NCI-H128 (cell line): ENCODE results near the gene TTLL1.
A peak's percentile ranks its signal among the peaks of the same experiment; 100 is the strongest.
"Not testable (repeated sequence)": the region's sequence is repeated elsewhere in the genome, so short reads cannot be mapped to it uniquely, and the experiment has no call there.

ENCODE experiments used
- DNase-seq: peaks from one replicate; lab custom pipeline; 2025; ENCODE audit not compliant: unreplicated experiment; lab: John Stamatoyannopoulos, UW

TTLL1 gene

DNA sequence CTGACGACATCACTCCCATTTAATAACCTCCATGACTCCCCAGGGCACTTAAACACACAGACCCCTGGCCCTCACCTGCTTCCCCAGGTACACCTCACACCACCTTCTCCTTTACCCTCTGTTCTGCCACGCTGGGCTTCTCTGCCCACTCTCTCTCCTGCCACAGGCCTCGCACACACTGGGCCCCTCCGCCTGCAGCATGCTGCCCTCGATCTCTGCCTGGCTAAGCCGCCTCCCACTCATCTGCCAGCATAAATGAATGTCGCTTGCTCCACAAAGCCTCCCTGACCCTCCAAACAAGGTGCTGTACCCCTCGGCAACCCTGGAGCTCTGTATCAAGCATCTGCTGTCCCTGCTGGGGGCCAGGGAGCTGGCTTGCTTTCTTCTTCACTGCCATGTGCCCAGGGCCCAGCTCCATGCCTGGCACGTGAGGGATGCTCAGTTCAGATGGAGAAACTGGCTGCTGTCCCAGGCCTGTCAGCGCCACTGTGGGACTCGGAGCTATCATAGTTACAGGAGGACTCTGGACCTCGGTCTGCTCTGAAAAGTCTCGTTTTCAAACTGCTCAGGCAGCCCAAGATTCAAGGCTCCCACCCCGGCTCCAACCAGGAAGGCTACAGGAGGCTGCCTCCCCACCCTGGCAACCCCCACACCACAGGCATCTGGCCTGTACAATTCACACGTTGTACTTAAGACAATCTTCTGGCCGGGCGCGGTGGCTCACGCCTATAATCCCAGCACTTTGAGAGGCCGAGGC, 11.9 kb downstream of the TTLL1 start:
- no peak for DNase-seq

- DNase-seq, result no peak
These were observed 22.3 kb downstream of the TTLL1 start for GRCh38 chr22:43066844-43067385.

- DNase-seq, result no peak
These were observed 23.1 kb downstream of the TTLL1 start for GRCh38 chr22:43066134-43066533.

DNA sequence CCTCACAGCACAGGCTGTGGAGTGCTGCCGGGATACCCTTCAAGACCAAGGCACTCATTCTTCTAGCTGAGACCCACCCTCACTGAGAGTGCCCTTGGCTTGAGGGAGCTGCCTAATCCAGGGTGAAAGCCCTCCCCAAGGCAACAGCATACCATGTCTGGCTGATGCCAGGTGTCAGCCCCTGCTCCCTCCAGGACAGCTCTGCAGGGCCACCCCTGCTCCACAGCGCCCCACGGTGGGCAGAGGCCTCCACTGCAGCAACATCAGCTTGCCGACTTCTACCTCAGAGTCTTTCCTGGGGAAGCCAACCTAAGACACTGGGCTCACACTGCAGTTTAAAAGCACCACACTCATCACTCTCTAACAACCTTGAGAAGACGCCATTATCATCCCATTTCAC, 29.0 kb downstream of the TTLL1 start:
- no peak for DNase-seq

DNA sequence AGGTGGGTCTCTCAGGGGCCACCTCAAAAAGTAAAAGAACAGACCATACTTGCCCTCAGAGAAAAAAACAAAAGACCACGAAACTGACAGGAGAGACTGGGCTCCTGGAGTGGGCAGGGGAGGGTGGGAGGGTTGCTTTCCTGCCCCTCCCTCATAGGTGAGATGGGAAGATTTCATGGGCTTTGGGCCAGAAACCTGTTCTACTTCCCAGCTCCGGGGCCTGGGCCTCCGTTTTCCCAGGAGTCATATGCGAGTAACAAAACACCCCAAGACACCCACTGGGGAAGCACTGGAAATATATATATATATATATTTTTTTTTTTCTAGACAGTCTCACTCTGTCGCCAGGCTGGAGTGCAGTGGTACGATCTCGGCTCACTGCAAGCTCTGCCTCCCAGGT, 31.6 kb downstream of the TTLL1 start:
- no peak for DNase-seq

- DNase-seq, result no peak
These were observed 36.0 kb downstream of the TTLL1 start for GRCh38 chr22:43053176-43053575.

- no peak for DNase-seq
These were observed 38.2 kb downstream of the TTLL1 start for GRCh38 chr22:43050995-43051394.

DNA sequence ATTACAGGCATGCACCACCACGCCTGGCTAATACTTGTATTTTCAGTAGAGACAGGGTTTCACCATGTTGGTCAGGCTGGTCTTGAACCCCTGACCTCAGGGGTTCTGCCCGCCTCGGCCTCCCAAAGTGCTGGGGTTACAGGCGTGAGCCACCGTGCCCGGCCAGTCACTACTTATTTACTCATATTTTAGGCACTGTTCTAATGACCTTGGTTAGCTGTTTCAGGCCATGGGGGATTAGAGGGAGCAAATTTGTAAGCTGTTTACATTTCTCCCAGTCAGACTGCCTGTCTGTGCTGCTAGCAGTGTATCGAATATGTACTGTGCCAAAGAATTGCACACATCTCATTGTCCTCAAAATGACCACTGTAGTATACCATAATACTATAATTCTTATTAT, 41.6 kb downstream of the TTLL1 start:
- DNase-seq, result no peak

GRCh38 chr22:43044290-43044712, 44.9 kb downstream of the TTLL1 start:
- DNase-seq, result no peak

DNA sequence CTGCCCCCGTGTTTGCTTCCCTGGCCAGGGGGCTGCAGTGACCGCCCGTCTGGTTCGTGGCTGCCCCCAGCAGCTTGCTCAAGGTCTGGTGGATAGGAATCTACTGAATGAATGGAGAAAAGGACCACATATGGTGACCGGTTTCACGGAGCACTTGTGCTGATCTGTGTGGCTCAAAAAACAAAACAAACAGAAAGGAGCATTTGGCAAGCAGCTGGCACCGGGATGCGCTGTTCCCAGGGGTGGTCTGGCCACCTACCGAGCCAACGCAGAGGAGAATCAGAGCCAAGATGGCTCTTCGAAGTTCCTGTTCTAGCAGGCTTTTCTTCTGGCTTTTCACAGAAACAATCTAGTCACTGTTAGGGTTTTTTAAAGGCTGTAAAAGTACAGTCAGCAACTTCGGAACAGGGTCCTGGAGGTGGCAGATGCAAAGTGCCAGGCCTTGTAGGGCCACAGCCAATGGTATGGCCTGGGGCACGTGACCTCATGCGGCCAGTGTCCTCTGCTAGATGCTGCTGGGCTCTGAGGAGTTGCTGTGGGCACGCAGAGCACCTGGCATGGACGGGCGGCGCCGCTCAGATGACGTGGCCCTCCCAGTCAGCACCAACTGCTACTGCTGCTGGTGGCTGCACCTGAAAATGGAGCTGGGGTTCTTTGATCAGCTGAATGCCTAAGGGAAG, 47.0 kb downstream of the TTLL1 start:
- DNase-seq, result no peak

GRCh38 chr22:43039800-43040199, 49.4 kb downstream of the TTLL1 start:
- no peak for DNase-seq

- no peak for DNase-seq
These were observed 50.9 kb downstream of the TTLL1 start for GRCh38 chr22:43038325-43038724.

DNA sequence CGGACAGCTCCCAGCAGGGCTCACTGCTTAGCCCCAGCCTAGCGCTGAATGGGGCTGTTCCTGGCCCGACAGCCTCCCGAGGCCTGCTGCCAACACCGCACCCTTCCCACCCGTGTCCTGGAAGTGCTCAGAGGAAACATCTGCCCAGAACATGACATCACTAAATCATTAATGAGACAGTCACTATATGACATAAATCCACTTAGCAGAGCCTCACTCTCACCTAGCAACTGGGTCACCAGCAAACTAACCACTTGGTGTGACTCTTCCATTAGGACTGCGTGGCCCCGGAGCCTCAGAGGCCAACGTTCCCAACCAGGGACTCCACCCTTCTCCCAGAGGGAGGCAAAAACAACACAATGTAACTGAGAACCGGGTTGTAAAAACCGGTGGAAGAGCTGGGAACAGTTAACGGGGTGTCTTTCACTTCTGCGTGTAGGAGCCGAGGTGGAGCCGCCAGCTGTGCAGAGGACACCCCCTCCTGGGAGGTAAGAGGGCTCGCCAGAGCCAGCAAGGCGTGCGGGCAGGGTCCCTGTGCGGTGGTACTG, 52.8 kb downstream of the TTLL1 start:
- no peak for DNase-seq

DNA sequence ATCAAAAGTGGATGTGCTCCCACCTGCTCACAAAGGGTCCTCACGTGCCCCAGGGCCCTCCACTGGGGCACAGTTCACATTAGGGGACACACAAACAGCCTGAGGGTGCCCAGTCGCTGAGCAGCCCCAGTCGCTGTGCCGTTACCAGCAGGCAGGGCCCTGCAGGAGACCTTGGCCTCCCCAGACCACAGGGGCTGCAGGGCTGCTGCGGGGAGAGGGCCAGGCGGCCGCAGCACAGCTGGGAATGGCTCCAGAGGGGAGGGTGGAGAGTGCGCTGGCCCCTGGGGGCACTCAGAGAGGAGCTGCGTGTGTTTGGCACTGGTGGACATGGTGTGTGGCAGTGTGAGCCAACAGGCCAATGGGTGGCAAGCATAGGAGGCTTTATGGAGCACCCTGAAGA, 53.9 kb downstream of the TTLL1 start:
- no peak for DNase-seq

- no peak for DNase-seq
These were observed 57.6 kb downstream of the TTLL1 start for GRCh38 chr22:43031617-43032016.

DNA sequence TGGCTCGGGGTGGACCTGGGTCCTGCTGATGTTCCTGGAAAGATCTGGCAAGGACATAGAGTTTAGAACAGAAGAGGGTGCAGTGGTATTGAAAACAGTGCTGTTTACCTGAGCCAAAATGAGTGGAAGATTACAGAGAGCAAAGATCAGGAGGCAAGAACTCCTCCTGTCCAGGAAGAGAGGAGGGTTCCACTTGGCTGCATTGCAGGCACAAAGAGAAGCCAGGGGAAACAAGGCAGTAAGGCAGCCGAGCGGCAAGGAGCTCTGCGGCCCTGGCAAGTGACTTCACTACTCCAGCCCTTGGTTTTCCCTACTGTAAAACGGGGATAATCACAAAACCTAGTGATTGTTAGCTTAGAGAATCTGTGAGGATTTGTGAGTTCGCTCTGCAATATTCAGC, 70.6 kb downstream of the TTLL1 start:
- no peak for DNase-seq

DNA sequence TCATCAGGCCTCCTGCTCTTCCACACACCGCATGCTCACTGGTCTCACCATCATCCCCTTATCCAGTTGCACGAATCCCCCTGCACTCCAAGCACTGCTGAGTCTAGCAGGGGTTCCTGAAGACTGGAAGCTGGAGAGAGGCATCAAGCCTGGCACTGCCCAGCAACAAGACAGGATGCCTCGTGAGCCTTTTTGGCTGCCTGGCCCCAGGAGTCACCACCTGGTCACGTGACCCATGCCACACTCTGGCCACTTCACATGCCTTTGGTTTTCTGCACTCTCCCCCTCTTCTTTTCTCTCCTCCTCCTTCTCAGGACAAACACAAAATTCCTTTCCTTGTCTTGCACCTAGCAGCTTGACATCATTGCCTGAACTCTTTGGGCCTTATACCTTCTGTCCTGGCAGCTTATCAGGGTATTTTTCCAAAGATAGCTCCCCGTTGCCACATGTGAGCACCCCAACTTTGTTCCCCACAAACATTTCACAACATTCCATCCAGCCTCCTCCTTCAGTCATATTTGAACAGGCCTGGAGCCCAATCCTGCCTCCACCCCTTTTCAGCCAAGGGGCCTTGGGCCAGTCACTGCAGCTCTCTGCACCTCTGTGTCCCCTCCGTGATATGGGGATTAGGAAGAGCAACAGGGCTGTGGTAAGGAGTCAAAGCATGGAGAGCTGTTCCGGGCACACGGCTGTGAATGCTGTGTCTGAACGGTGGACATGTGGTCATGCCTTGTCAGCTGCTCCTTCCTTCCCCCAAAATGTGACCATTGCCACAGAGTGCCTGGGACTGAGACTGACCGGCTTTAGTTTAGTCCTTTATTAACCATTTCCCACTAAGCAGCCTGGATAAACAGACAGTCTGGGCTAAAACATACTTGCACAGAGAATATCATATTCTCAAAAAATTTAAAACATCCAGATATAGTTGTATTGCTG, 71.4 kb downstream of the TTLL1 start:
- no peak for DNase-seq

GRCh38 chr22:43016150-43016549, 73.0 kb downstream of the TTLL1 start:
- not testable (repeated sequence) for DNase-seq

DNA sequence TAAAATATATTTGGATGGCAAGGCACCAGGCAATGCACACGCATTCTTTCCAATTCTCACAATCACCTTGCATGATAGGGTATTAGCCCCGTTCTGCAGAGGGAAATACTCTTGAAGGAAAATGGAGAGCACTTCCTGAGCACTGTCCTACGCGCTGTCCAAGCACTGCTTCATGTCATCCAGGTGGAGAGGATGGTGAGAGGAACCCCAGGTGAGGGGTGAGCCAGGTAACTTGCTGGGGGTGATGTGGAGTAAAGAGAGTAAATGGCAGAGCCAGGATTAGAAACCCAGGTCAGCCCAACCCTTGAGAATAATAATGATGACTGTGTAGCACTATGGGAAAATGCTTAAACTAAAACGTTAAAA, 73.5 kb downstream of the TTLL1 start:
- DNase-seq, result no peak

- DNase-seq, result peak; percentile 93
These were observed 74.1 kb downstream of the TTLL1 start, which contains the start of gene PACSIN2 for GRCh38 chr22:43014869-43015676. Gene PACSIN2, minus strand, starts transcription at chr22:43015149. Its CDS starts 103,069 bp downstream, at chr22:42912080.
